AG08396 (cell line): ENCODE results near the gene ARHGAP42.
"Not testable (repeated sequence)": the region's sequence is repeated elsewhere in the genome, so short reads cannot be mapped to it uniquely, and the experiment has no call there.

ENCODE experiments used
- DNase-seq: peaks from one replicate; pipeline ENCODE4 v3.0.0; 2012; ENCODE audit warnings: low spot score, mixed read lengths

Gene ARHGAP42

GRCh38 chr11:100872951-100873740, 186.1 kb downstream of the ARHGAP42 start:
- no peak for DNase-seq

- DNase-seq = no peak
Measured at GRCh38 chr11:100874203-100874602, 187.1 kb downstream of the ARHGAP42 start.

GRCh38 chr11:100875521-100875869, 188.4 kb downstream of the ARHGAP42 start:
- DNase-seq = no peak

GRCh38 chr11:100876815-100877520, 189.9 kb downstream of the ARHGAP42 start:
- DNase-seq = peak; percentile 58

- DNase-seq = no peak
Measured at GRCh38 chr11:100878474-100878873, 191.4 kb downstream of the ARHGAP42 start.

GRCh38 chr11:100882957-100883356, 195.9 kb downstream of the ARHGAP42 start:
- DNase-seq = no peak

GRCh38 chr11:100883830-100884229, 196.7 kb downstream of the ARHGAP42 start:
- DNase-seq = no peak

GRCh38 chr11:100887659-100888058, 200.6 kb downstream of the ARHGAP42 start:
- DNase-seq = no peak

- no peak for DNase-seq
Measured at GRCh38 chr11:100888836-100889235, 201.7 kb downstream of the ARHGAP42 start.

GRCh38 chr11:100889758-100890157, 202.7 kb downstream of the ARHGAP42 start:
- DNase-seq = no peak

- peak; percentile 70 for DNase-seq
Measured at GRCh38 chr11:100890789-100891188, 203.7 kb downstream of the ARHGAP42 start.

- no peak for DNase-seq
Measured at GRCh38 chr11:100892886-100893285, 205.8 kb downstream of the ARHGAP42 start.

- no peak for DNase-seq
Measured at GRCh38 chr11:100895449-100895848, 208.4 kb downstream of the ARHGAP42 start.

GRCh38 chr11:100895976-100896375, 208.9 kb downstream of the ARHGAP42 start:
- DNase-seq = not testable (repeated sequence)

GRCh38 chr11:100901471-100901870, 214.4 kb downstream of the ARHGAP42 start:
- DNase-seq = not testable (repeated sequence)

- DNase-seq = no peak
Measured at GRCh38 chr11:100902454-100903141, 215.5 kb downstream of the ARHGAP42 start.

- DNase-seq = no peak
Measured at GRCh38 chr11:100903284-100903683, 216.2 kb downstream of the ARHGAP42 start.

GRCh38 chr11:100905684-100906083, 218.6 kb downstream of the ARHGAP42 start:
- no peak for DNase-seq

GRCh38 chr11:100908746-100909145, 221.7 kb downstream of the ARHGAP42 start:
- DNase-seq = no peak

GRCh38 chr11:100910808-100911207, 223.7 kb downstream of the ARHGAP42 start:
- DNase-seq = no peak

GRCh38 chr11:100914415-100915110, 227.5 kb downstream of the ARHGAP42 start:
- no peak for DNase-seq
